Right kidney (tissue), 1 donor: Measurements from ENCODE around the gene CCNH.

Source experiments
- DNase-seq: peaks from one replicate; pipeline ENCODE4 v3.0.0-alpha.2; 2016

Gene CCNH

GRCh38 chr5:87361536-87362213 lies 51.1 kb downstream of the CCNH start:
- no peak for DNase-seq

- no peak for DNase-seq
Observed at GRCh38 chr5:87361031-87361445, 51.7 kb downstream of the CCNH start.

GRCh38 chr5:87360132-87360531 lies 52.6 kb downstream of the CCNH start:
- no peak for DNase-seq

- DNase-seq = no peak
Observed at GRCh38 chr5:87359106-87359505, 53.6 kb downstream of the CCNH start.

- peak; percentile 2 for DNase-seq
Observed at GRCh38 chr5:87354496-87354895, 58.2 kb downstream of the CCNH start.

GRCh38 chr5:87347841-87348240 lies 64.9 kb downstream of the CCNH start:
- no peak for DNase-seq

GRCh38 chr5:87347272-87347671 lies 65.5 kb downstream of the CCNH start:
- no peak for DNase-seq
